SU-DHL-6 (cell line): ENCODE data around the gene B3GLCT.

Experiments used
- CTCF ChIP-seq: fragments of 200-600 bp; sonication (generic); IDR thresholded peaks from one replicate; pipeline ENCODE4 v1.5.1; 2017; ENCODE audit warnings: antibody characterized with exemption, mild to moderate bottlenecking, low read length, moderate library complexity; ENCODE audit not compliant: insufficient read depth, poor library complexity, severe bottlenecking
- EZH2phosphoT487 ChIP-seq: fragments of 200-600 bp; sonication (generic), shearing (Covaris generic); conservative IDR thresholded peaks from 2 replicates; pipeline ENCODE4 v1.6.1; 2018; ENCODE audit warnings: mild to moderate bottlenecking, antibody characterized with exemption, low read length, moderate library complexity, mixed read lengths

DNA sequence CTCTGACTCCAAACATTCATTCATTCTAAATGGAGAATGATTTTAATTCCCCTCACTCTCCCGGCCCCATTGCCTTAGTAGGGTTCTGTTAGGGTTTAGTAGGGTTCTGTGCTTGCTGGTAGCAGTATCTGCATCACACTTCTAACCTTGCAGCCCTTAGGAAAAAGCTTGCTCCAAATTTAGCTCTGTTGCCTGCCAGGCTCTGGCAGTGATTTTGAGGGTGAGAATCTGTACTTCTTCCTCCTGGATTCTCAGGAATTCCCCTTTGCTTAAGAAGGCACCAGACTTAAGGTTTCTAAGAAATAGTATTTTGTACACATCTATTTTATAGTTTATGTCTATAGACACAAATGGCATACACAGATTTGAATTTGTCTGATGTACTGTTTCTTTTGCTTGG is 14.7 kb downstream of the B3GLCT start:
- TF ChIP-seq CTCF: no peak
- no peak for TF ChIP-seq EZH2phosphoT487
